Skeletal muscle satellite cell (primary cell): ENCODE results near the gene JAGN1.
"Not testable (repeated sequence)": the region's sequence is repeated elsewhere in the genome, so short reads cannot be mapped to it uniquely, and the experiment has no call there.

ENCODE experiments used
- H3K27me3 ChIP-seq: 2 replicates; pipeline ENCODE4 v1.7.0; 2013; ENCODE audit warnings: low read length; ENCODE audit not compliant: control insufficient read depth, insufficient read depth
- H3K36me3 ChIP-seq: 2 replicates; pipeline ENCODE4 v1.7.0; 2013; ENCODE audit warnings: mild to moderate bottlenecking, control low read depth, low read length; ENCODE audit not compliant: insufficient read depth
- H3K4me1 ChIP-seq: 2 replicates; pipeline ENCODE4 v1.7.0; 2013; ENCODE audit warnings: low read length; ENCODE audit not compliant: control insufficient read depth, insufficient read depth
- H3K4me2 ChIP-seq: 2 replicates; pipeline ENCODE4 v1.7.0; 2013; ENCODE audit warnings: mild to moderate bottlenecking, low read length
- H3K4me3 ChIP-seq: 2 replicates; pipeline ENCODE4 v1.7.0; 2013; ENCODE audit warnings: low read length
- H3K9ac ChIP-seq: 2 replicates; pipeline ENCODE4 v1.7.0; 2013; ENCODE audit warnings: mild to moderate bottlenecking, low read depth, low read length, moderate library complexity
- H3K9me3 ChIP-seq: replicated peaks from 2 replicates; pipeline ENCODE4 v1.7.0; 2013; ENCODE audit warnings: mild to moderate bottlenecking, control low read depth, low read length

The JAGN1 gene

DNA sequence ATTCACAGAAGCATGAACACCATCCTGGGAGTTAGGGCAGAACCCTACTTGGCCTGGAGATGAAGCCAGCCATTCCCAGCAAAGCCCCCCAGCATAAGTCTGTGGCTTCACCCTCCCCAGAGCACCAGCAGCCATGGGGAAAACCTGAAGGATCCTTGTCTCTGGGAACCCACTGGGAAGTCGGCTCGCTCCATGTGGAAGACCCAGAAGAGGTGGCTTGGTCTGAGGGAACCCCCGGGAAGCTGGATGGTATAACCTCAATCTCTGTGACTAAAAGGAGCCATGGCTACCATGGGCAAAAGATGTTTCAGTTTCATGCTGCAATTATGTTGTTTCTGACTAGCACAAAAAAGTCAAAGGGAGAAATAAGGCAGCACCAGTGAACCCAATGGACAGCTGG lies 34.8 kb upstream of the JAGN1 start:
- H3K4me2 ChIP-seq: no peak overlapping the region
- H3K4me3 ChIP-seq: no peak overlapping the region
- H3K36me3 ChIP-seq: no peaks in the 10 kb centered on the region
- H3K9ac ChIP-seq: no peak overlapping the region
- no peaks in the 10 kb centered on the region for H3K4me1 ChIP-seq
- H3K27me3 ChIP-seq: no peaks in the 10 kb centered on the region
- H3K9me3 ChIP-seq: no peaks in the 10 kb centered on the region

- Histone ChIP-seq H3K4me2 (no peak overlapping the region), H3K36me3 (no peaks in the 10 kb centered on the region), H3K9ac (no peak overlapping the region), H3K9me3 (no peaks in the 10 kb centered on the region), H3K4me1 (peaks cover 22% of the 10 kb centered on the region), H3K27me3 (no peaks in the 10 kb centered on the region), H3K4me3 (no peak overlapping the region)
Measured at GRCh38 chr3:9859530-9860025, 30.8 kb upstream of the JAGN1 start.

GRCh38 chr3:9861201-9861600 lies 29.2 kb upstream of the JAGN1 start:
- Histone ChIP-seq H3K9ac (no peak overlapping the region), H3K4me1 (peaks cover 27% of the 10 kb centered on the region), H3K4me3 (no peak overlapping the region), H3K9me3 (no peaks in the 10 kb centered on the region), H3K4me2 (no peak overlapping the region), H3K27me3 (no peaks in the 10 kb centered on the region), H3K36me3 (no peaks in the 10 kb centered on the region)

DNA sequence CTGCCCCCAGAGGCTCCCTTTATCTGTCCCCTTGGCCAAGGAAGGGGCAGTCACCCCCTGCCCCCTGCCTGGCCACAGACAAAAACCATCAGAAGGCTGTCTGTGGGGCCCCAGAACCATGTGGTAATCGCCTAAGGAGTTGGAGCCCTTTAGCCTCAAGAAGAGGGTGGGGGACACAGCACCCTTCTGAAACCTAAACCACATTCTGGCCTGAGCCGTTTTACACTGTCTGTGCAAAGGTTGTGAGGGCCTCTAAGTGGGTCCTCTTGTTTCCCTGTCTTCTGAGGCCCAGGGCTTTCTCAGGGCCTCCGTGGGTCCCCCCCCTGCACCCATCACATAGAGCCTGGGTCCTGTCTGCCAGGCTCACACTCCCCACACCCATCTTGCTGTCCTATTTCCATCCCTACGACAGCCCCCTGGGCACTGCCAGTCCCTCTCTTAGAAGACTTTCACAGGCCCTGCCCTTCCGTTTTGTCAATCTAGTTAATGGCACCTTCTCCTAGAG lies 28.7 kb upstream of the JAGN1 start:
- peaks cover 32% of the 10 kb centered on the region for H3K4me1 ChIP-seq
- no peaks in the 10 kb centered on the region for H3K27me3 ChIP-seq
- no peak overlapping the region for H3K9ac ChIP-seq
- H3K4me3 ChIP-seq: no peak overlapping the region
- H3K4me2 ChIP-seq: no peak overlapping the region
- no peaks in the 10 kb centered on the region for H3K9me3 ChIP-seq
- no peaks in the 10 kb centered on the region for H3K36me3 ChIP-seq

DNA sequence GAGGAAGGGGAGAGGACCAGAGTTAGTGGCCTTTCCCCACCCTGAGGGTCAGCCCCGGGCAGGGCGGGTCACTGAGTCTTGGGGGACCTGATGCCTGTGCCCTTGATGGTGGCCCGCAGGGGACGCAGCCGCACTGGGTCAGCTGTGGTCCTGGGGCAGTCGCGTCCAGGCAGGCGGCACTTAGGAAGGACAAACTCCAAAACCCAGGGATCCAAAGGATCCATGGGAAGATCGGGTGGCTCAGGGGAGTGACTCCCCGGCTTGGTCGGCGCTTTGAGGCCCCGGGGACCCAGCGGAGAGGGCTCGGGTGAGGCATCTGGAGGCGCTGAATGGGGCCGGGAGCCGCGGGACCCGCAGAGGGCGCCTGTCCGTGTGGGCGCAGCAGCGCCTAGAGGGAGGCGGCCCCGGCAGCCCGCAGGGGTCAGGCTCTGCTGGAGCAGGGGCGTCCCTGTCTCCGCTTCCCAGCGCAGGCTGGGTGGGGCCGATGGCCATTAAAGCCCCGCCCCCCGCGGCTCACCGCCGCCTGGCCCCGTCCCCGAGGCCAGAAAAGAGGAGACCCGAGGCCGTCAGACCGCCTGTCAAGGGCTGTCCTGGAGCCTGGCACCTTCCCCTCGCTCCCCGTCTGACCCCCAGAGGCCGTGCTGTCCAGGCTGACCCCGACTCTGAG lies 27.9 kb upstream of the JAGN1 start:
- Histone ChIP-seq H3K9ac (peak overlapping the region; percentile 58), H3K4me1 (peaks cover 36% of the 10 kb centered on the region), H3K9me3 (no peaks in the 10 kb centered on the region), H3K4me3 (peak overlapping the region; percentile 56), H3K4me2 (peak overlapping the region; percentile 59), H3K36me3 (no peaks in the 10 kb centered on the region), H3K27me3 (no peaks in the 10 kb centered on the region)

GRCh38 chr3:9863058-9863772 lies 27.2 kb upstream of the JAGN1 start:
- Histone ChIP-seq H3K9me3 (no peaks in the 10 kb centered on the region), H3K4me1 (peaks cover 36% of the 10 kb centered on the region), H3K4me2 (peak overlapping the region; percentile 59), H3K9ac (peak overlapping the region; percentile 58), H3K27me3 (no peaks in the 10 kb centered on the region), H3K36me3 (no peaks in the 10 kb centered on the region), H3K4me3 (peak overlapping the region; percentile 56)

DNA sequence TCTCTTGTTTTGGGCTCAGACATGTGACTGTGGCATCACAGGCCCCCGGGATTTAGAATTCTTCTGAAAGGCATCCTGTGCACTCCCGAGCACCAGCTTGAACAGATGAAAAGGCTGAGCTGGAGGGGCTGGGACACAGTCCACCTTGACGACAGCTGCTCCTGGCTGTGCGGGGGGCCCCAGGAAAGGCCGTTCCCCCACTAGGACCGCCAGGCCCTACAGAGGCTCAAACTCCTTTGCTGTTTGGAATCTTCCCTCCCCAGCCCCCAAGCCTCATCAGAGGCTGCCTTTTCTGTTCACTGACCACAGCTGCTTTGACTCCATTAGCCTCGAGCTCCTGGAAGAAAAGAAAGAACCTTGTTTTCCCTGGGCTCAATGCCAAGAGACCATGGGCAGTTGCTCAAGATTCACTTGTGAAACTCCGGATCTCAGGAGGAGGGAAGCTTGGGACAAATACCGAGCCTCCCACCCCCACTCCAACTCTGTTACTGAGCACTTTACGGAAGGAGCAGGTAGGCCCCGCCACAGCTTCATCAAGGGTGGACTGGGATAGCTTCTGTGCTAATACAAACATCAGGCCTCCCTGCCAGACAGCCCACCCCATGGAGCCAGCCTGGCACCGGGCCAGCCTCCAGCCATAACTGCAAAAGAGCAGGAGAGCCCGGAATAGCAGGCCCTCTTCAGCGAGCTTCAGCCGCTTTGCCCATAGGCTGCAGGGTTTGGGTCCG lies 26.0 kb upstream of the JAGN1 start:
- H3K36me3 ChIP-seq: no peaks in the 10 kb centered on the region
- H3K4me1 ChIP-seq: peaks cover 36% of the 10 kb centered on the region
- no peaks in the 10 kb centered on the region for H3K9me3 ChIP-seq
- no peak overlapping the region for H3K9ac ChIP-seq
- no peak overlapping the region for H3K4me2 ChIP-seq
- H3K4me3 ChIP-seq: no peak overlapping the region
- H3K27me3 ChIP-seq: no peaks in the 10 kb centered on the region

DNA sequence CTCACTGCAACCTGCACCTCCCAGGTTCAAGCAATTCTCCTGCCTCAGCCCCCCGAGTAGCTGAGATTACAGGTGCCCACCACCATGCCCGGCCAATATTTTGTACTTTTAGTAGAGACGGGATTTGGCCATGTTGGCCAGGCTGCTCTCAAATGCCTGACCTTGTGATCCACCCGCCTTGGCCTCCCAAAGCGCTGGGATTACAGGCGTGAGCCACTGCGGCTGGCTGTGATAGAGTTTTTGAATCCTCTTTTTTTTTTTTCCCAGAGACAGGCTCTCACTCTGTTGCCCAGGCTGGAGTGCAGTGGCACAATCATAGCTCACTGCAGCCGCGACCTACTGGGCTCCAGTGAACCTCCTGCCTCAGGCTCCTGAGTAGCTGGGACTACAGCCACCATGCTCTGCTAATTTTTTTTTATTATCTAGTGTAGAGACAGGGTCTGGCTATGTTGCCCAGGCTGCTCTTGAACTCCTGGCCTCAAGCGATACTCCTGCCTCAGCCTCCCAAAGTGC lies 25.2 kb upstream of the JAGN1 start:
- H3K4me2 ChIP-seq, H3K9me3 ChIP-seq, H3K36me3 ChIP-seq, H3K4me3 ChIP-seq, H3K27me3 ChIP-seq, H3K9ac ChIP-seq: not testable (repeated sequence)
- peaks cover 37% of the 10 kb centered on the region for H3K4me1 ChIP-seq

DNA sequence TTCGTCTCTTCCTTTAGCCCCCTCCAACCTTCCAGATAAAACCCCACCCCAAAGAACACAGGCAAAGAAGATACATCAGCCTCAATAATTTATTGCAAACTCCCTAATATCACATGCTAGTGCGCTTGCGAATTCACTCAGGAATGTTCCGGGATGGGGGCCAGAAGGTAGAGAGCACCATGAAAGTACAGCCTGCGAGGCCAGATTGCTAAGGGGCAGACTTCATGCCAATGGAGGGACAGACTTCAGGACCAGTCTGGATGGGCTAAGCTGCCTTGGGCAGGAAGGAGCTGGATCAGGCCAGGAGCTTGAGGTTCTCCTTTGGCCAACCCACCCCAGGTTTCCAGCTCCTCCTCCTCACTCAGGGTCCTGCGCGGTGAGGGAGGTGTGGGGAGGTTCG lies 23.8 kb upstream of the JAGN1 start:
- Histone ChIP-seq H3K4me1 (peaks cover 48% of the 10 kb centered on the region), H3K4me3 (no peak overlapping the region), H3K9ac (no peak overlapping the region), H3K9me3 (no peaks in the 10 kb centered on the region), H3K36me3 (no peaks in the 10 kb centered on the region), H3K4me2 (no peak overlapping the region), H3K27me3 (no peaks in the 10 kb centered on the region)

DNA sequence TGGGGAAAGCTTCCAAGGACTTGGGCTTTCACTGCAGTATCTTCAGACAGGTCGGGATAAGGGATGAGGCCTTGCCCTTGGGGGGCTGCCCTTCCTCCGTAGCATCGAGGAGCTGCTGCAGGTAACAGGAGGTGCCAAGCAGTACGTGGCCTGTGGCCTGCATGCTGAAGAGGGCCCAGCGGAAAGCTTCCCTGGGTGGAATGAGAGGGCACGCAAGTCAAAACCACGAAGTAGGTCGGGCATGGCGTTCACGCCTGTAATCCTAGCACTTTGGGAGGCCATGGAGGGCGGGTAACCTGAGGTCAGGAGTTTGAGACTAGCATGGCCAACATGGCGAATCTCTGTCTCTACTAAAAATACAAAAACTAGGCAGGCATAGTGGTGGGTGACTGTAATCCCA lies 23.3 kb upstream of the JAGN1 start:
- Histone ChIP-seq H3K27me3 (no peaks in the 10 kb centered on the region), H3K36me3 (no peaks in the 10 kb centered on the region), H3K4me3 (no peak overlapping the region), H3K9me3 (no peaks in the 10 kb centered on the region), H3K4me2 (no peak overlapping the region), H3K9ac (no peak overlapping the region), H3K4me1 (peaks cover 52% of the 10 kb centered on the region)

DNA sequence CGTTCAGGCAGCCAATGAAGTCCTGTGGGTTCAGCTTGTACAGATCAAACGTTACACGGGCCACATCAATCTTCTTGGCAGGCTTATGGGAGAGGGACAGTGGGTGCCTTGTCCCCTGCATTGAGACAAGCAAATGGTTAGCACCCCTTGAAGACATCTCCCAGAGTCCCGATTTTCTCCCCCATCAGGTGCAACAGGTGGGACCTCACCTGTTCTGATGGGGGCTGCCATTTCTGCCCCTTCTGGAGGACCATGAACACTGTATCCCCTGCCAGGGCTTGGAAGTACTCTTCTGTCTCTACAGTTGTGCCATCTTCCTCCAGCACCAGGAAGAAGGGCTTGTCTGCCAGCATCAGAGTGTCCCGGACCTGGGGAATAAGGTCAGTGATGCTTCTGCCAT lies 20.5 kb upstream of the JAGN1 start:
- Histone ChIP-seq H3K36me3 (no peaks in the 10 kb centered on the region), H3K4me1 (peaks cover 30% of the 10 kb centered on the region), H3K27me3 (no peaks in the 10 kb centered on the region), H3K9me3 (no peaks in the 10 kb centered on the region), H3K4me2 (no peak overlapping the region), H3K9ac (no peak overlapping the region), H3K4me3 (no peak overlapping the region)
